ENCODE data around the gene MKRN1.
"Not testable (repeated sequence)": the region's sequence is repeated elsewhere in the genome, so short reads cannot be mapped to it uniquely, and the experiment has no call there.

Gene MKRN1

DNA sequence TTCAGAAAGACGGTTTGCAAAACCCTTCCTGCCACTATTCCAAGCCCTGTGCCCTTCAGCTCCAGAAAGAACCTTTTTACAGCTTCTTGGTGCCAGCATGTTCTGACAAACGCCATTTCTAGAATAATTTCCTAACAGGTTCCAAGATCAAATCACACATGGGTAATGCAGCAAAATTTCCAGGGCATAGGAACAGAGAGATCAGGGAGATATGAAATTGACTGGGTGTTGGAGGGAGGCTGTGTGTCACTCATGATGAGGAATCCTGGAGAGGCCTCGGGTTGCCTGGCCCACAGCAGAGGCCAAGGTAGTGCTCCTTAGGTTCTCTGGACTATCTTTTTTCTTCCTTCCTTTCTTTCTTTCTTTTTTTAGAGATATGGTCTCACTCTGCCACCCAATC is 45.9 kb downstream of the MKRN1 start:
- DNase-seq: no peak

DNA sequence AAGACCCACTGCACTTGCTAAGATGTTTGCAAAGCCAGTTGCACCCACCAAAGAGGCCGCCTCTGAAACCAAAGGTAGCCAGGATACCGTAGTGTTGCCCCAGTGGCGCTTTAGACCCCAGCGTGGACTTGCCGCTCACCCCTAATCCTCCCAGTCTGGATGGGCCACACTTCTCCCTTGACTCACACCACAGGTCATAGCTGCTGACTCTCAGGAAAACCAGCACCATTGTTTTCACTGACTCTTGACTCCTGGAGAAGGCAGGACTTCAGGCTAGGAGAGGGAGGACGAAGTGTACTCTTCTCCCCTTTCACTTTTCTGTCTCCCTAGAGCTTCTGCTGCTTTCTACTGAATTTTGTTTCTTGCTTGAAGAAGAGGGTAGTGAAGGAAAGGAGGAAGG is 53.2 kb downstream of the MKRN1 start:
- no peak for DNase-seq

DNA sequence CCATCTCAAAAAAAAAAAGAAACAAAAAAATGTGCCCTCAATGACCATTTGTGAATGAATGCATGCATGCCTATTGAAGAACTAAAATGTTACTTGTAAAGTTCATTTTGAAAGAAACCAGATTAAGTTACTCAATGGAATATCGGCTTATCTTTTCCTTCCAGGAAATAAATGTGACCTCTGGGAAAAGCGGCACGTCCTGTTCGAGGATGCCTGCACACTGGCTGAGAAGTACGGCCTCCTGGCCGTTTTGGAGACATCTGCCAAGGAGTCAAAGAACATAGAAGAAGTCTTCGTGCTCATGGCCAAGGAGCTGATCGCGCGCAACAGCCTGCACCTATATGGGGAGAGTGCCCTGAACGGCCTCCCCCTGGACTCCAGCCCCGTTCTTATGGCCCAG is 53.6 kb downstream of the MKRN1 start:
- DNase-seq: no peak

DNA sequence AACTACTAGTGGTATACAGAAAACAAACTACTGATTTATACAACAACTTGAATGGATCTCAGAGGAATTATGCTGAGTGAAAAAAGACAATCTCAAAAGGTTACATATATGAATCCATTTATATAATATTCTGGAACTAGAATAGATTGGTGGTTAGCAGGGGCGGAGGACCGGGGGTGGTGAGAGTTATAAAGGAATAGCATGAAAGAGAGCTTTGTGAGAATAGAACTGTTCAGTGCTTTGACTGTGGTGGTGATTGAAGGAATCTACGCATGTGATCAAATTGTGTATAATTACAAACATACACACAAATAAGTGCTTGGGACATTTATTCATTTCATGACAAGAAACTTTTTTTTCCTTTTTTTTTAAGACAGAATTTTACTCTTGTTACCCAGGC is 55.8 kb downstream of the MKRN1 start:
- DNase-seq: no peak

DNA sequence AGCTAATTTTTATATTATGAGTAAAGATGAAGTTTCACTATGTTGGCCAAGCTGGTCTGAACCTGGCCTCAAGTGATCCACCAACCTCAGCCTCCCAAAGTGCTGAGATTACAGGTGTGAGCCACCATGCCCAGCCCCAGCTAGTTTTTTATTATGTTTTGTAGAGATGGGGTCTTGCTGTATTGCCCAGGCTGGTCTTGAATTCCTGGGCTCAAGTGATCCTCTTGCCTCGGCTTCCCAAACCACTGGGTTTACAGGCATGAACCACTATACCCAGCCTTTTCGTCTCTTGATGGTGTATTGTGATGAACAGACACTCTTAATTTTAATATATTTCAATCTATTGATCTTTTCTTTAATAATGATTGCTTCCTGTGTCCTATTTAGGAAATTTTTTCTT is 57.8 kb downstream of the MKRN1 start:
- no peak for DNase-seq

DNA sequence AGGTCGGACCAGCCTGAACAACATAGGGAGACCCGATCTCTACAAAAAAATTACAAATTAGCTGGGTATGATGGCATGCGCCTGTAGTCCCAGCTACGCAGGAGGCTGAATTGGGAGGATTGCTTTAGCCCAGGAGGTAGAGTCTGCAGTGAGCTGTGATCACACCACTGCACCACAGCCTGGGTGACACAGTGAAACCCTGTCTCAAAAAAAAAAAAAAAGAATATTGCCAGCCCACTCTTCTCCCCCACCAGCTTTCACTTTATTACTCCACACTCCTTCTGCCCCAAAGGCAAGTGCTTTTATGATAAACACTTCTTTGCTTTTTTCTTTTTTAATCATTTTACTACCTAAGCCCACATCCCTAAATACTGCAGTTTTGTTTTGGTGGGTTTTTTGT is 60.7 kb downstream of the MKRN1 start:
- no peak for DNase-seq

DNA sequence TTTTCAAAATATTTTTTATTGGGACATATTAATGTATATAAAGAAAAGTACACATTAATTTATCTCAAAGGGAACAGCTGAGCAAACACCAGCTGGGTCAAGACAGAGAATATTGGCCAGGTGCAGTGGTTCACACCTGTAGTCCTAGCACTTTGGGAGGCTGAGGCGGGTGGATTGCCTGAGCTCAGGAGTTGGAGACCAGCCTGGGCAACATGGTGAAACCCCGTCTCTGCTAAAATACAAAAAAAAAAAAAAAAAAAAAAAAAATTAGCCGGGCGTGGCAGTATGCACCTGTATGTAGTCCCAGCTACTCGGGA is 61.2 kb downstream of the MKRN1 start:
- DNase-seq: not testable (repeated sequence)

DNA sequence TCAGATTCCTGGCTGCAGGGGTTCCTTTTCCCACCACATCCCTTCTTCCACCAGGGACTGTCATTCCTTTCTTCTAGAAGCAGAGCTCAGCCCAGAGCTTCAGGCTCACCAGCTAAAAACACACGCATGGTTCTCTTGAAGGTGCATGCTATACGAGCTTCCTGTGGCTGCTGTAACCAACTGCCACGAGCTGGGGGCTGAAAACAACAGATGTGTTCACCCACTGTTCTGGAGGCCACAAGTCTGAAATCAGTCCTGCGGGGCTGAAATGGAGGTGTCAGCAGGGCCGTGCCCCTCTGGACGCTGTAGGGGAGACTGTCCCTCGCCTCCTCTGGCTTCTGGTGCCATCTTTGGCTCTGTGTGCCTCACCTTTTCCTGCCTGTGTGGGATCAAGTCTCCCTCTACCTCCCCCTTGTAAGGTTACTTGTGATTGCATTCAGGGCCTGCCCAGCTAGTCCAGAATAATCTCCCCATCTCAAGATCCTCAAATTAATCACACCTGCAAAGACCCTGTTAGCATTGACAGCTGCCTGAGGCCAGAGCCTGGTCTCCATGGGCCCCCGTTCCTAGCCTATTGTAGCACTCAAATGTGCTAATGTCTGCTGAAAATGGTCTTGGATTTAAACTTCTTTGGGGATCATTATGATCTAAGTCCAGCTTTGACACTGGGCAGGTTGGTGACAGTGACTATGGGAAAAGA is 61.7 kb downstream of the MKRN1 start:
- no peak for DNase-seq

DNA sequence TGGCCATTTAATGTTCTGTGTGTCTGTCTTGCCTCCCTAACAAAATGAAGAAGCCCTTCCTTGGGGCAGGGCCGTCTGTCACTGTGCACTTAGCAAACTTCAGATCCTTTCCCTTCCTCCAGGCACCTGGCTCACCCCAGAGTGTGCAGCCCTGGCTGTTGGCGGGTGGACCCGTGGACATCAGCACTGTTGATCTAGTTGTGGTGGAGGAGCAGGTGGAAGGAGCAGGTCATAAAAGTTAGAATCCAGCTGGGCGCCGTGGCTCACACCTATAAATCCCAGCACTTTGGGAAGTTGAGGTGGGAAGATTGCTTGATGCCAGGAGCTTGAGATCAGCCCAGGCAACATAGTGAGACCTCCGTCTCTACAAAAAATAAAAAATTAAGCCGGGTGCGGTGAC is 62.7 kb downstream of the MKRN1 start:
- no peak for DNase-seq

DNA sequence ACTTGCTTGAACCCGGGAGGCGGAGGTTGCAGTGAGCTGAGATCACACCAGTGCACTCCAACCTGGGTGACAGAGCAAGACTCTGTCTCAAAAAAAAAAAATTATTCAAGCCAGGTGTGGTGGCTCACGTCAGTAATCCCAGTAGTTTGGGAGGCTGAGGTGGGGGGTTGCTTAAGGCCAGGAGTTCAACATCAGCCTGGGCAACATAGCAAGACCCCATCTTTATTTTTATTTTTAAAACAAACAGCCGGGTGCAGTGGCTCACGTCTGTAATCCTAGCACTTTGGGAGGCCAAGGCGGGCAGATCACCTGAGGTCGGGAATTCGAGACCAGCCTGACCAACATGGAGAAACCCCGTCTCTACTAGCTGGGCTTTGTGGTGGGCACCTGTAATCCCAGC is 63.5 kb downstream of the MKRN1 start:
- not testable (repeated sequence) for DNase-seq

DNA sequence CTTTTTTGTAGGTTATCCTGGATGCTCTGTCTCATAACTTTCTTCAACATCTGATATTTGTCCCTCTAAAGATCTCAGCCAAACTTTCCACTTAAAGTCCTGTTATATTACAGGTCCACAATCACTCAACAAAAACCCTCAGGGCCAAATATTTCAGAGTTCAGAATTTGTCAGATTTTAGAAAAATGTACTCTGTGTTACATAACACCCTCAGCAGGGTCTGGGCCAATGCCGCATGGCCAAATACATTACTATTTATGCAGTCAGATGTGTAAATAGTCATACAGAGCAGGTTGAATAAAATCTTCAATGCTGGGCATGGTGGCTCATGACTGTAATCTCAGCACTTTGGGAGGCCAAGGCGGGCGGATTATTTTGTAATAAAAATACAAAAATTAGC is 63.9 kb downstream of the MKRN1 start:
- no peak for DNase-seq

DNA sequence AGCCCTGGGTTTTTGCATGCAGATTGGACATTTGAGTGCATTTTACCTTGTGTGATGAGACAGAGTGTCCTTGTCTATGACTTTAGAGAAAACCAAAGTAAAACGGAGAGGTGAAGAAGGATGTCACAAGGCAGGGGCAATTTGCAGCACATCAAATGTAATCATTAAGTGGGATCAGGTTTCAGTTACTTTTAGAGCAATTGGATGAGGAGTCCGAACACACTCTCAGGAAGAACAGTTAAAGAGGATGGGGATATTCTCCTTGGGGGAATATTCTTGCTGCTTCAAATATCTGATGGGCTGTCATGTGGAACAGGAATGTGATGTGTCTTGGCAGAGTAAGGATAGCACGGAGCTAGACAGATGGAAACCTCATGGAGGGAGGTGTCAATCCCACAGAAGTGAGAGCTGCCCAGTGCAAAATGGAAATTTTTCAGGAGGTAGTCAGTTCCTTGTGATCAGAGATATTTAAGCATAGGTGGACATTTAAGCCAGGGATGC is 74.7 kb downstream of the MKRN1 start:
- no peak for DNase-seq

DNA sequence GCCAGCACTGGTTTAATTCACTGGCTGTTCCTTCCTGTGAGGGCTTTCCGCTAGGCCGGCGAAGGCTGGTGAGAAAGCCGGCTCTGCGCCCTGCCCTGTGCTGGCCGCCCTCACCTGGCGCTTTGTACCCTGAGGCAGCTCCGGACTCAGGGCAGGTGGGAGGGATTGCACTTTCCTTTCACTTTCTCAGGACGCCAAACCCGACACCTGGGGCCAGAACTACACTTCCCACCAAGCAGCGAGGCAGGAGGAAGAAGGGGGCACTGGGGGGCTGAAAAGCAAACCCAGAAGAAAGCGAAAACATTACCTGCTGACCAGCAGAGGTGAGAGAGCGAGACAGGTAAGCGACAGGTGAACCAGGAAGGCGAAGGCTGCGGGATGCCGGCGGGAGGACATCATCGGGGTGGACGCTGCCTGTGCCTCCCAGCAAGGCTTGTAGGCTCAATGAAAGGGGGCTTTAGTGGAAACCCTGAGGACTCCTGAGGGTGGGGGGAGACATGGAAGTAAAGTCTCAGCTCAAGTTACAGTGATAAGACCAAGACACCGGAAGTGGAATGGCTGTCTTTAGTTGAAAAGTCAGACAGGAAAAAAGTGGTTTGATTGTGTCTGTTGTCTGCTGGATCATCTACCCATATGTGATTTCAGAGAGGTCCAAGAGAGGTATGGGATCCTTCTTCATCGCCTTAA is 75.3 kb downstream of the MKRN1 start, which contains the start of gene RAB19:
RAB19 (plus strand) TSS at position 181 of the 687 bp plus-strand sequence. CDS start 3,589 bp downstream, outside the sequence.
- no peak for DNase-seq

Measured in right hindlimb (tissue), 1 donor.